NT2/D1 (cell line): ENCODE results near the gene IFI27L2.

Experiments
- SUZ12 ChIP-seq: IDR thresholded peaks from 2 replicates; pipeline ENCODE4 v1.6.1; 2011; ENCODE audit not compliant: insufficient read length, insufficient read depth; ENCODE audit errors: extremely low read depth
- YY1 ChIP-seq: IDR thresholded peaks from 2 replicates; pipeline ENCODE4 v1.6.1; 2011; ENCODE audit not compliant: insufficient read length, insufficient read depth
- ZNF274 ChIP-seq: IDR thresholded peaks from 2 replicates; pipeline ENCODE4 v1.6.1; 2011; ENCODE audit warnings: mild to moderate bottlenecking, low read depth, low read length

DNA sequence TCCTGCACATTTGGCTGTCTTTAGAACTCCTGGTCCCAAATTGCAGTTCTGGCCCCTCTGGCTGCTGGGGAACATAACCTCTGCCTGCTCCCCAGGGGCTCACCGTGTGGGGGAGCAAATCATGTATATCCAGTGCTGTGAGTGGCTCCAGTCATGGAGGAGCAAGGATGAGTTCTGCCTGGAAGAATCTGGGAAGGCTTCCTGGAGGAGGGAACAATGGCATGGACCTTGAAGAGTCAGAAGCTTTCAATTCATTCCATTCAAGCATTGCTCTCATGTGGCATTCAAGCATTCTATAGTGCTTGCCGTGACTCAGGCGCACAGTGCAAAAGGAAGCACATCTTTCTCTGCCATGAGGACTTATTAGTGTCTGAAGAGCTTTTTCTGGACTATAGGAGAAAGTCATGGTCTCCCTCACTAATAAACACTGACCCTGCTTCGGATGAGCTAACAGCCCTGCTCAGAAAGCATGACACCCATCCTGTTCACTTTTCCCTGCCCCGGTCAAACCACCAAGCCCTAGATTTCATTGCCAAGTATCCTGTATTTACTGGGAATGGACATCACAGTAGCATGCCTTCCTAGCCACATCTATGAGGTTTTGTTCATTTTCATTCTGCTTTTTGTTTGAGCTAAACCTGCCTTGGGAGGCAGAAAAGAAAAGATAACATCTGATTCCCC is 15.4 kb downstream of the IFI27L2 start:
- TF ChIP-seq YY1 (no peak), ZNF274 (no peak), SUZ12 (no peak)
